ENCODE data around the gene HOXA1. TPM values are rescaled to one million over a fixed set of nuclear protein-coding genes. Genes with fewer than 3 reads are reported as not detected.

The HOXA1 gene
- polyA plus RNA-seq, 10 donors: 0.71 to 1.3 (median 0.98) TPM

GRCh38 chr7:27106181-27106900 is 10.5 kb upstream of the HOXA1 start:
- peak in 2 of 3 donors; percentile 60 to 83 for DNase-seq

DNA sequence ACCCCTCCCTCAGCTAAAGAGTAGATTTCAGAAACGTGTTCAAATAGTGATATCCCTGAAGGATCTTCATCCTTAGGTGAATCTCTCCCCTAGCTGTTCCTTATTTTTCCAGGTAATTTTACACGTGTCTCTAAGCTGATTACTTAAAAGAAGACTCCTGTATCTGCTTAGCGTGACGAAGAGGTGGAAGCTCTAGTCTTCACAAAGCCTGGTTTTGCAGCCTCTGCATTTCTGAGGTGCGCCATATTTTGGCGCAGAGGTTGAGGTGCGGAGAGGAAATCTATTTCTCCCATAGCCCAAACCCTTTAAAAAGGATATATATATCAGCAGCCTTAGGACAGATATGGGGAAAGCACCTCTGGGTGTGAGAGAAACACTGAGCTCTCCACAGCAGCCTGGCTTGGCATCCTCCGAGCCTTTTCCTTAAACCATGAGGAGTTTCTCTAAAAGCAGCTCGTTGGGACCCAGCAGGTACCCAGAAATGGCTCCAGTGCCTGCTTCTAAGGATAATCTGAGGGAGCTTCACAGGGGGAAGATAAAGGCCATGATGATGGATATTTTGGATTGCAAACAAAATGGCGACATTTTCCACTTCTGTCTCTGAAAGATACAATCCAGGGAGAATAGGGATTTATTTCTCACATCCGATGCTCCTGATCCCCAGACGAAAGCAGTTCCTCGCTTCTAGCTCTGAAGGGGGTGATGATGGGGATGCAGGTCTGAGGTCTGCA is 9.7 kb upstream of the HOXA1 start:
- DNase-seq: peak in 2 of 3 donors; percentile 45 to 47

GRCh38 chr7:27104341-27105058 is 8.7 kb upstream of the HOXA1 start:
- peak in 2 of 3 donors; percentile 71 to 80 for DNase-seq

DNA sequence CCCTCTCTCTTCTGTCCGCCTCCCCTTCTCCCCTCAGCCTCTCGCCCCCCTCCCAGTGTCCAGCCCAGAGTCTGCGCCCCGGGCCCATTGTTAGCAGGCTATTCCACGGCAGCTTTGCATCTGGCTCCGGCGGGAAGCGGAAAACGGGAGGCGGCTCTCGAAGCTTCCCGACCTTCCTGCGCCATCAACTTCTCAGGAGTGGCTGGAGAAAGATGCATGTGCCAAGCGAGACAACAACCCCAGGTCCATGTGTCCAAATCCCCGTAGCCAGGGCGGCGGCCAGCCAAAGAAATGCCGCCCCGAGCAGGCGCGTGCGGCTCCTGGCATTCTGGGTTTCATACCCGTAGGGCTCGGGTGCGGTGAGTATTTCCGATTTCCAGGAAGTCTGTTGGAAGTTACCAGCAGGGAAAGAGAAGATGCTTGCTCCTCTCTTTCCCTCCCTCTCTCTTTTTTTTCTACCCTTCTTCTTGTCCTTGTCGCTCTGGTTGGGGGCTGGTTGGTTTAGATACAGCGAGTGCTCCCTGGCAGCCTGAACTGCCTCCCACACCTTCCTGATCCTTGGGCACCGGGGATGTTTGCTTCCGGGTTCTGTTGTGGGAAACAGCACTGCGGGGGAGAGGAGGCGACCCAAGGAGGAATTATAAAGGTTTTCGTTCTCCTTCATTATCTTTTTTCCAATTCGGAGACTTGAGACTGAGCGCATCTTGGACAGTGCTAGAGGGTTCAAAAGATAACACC is 7.9 kb upstream of the HOXA1 start:
- peak in 2 of 3 donors; percentile 45 to 65 for DNase-seq

GRCh38 chr7:27102581-27103442 is 7.0 kb upstream of the HOXA1 start, which contains the start of gene HOXA2:
Gene HOXA2 (minus strand): TSS chr7:27102683. CDS start chr7:27102500, 183 bp downstream.
- DNase-seq: peak in 2 of 3 donors; percentile 70 to 76

GRCh38 chr7:27101957-27102580 is 6.3 kb upstream of the HOXA1 start:
- peak in 1 of 3 donors; percentile 49 for DNase-seq

DNA sequence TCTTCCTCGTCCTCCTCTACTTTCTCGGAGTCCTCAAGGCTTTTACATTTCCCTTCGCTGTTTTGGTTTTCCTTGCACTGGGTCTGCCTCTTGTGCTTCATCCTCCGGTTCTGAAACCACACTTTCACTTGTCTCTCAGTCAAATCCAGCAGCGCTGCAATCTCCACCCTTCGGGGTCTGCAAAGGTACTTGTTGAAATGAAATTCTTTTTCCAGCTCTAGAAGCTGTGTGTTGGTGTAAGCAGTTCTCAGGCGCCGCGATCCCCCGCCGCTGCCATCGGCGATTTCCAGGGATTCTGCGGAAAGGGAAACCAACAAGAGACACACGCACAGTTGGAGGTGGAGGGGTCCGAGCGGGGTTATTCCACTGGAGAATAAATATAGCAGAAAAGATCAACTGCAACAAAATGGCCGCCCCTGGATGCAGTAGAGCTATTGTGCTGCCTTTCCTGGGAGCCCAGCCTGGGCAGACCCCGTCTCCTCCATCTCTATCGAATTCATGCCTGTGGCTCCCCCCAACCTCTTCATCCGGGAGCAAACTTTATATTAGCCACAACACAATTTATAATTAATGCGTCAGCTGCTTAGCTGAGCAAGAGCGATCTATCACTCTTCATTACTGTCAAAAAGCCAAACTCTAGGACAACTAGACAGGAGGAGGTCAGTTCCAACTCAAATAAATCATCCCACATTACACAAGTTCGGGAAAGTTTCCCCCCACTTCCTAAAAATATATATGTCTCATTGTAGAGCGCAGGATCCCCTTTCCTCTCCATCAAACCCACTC is 5.6 kb upstream of the HOXA1 start:
- DNase-seq: peak in 2 of 3 donors; percentile 70 to 78

DNA sequence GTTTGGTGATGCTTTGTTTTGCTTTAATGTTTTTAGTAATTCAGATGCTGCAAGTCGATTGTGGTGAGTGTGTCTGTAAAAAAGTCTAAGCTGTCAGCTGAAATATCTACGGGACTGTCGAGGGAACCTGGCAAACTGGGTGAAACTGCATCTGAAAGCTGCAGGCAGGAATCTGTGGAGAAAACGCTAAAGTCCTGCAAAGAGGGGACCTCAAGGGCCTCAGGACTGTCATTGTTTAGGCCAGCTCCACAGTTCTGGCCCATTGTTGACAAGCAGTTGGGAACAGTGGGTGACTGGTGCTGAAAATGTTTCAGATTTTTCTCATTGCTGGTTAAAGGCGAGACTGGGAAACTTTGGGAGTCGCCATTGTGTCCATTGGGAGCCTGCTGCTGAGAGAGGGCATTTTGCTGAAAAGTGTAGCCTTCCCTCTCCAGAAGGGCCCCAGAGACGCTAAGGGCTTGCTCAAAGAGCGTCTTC is 4.9 kb upstream of the HOXA1 start:
- DNase-seq: peak in 1 of 3 donors; percentile 63

- DNase-seq: peak in 2 of 3 donors; percentile 38 to 39
Measured at GRCh38 chr7:27099453-27100370, 3.9 kb upstream of the HOXA1 start.

- DNase-seq: peak in 2 of 3 donors; percentile 84 to 92
Measured at GRCh38 chr7:27098578-27099451, 3.0 kb upstream of the HOXA1 start.

DNA sequence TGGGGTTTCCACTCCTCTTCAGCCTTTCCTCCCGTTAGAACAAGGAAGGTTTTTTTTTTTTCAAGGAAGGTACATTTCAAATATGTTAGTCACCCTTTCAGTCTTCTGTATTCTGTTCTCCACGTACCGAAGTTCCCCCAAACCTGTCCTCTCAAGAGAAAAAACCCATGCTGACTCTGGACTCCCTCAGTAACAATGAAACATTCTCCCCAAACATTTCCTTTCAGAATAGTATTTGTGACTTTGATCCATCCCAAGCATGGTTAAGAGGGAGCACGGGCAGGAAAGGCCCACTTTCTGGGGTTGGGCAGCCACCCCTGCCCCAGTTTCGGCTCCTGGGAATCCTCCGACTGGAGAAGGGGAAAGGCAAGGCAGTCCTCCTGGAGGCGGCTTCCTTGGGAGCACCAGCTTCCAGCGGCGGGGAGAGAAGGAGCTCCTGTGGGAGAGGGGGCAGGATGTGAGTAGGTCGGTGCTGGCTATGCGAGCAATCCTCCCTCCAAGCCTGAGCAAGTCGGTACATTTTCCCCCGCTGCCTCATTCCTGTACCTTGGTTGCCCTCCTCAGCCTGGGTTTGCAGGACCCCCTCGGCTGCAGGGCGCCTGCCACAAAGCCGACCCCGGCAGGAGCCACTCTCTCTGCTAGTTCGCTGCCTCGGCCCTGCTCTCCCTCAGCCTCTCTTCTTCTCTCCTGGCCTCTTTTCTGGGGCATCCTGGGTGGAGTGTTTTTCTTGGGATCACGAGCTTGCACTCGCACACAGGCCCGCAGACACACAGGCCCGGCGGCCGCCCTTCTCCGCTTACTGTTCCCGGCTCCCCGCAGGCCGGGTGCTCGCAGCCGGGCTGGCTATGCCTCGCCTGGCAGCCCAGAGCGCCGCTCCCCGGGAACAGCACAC is 2.1 kb upstream of the HOXA1 start:
- no peak for DNase-seq

DNA sequence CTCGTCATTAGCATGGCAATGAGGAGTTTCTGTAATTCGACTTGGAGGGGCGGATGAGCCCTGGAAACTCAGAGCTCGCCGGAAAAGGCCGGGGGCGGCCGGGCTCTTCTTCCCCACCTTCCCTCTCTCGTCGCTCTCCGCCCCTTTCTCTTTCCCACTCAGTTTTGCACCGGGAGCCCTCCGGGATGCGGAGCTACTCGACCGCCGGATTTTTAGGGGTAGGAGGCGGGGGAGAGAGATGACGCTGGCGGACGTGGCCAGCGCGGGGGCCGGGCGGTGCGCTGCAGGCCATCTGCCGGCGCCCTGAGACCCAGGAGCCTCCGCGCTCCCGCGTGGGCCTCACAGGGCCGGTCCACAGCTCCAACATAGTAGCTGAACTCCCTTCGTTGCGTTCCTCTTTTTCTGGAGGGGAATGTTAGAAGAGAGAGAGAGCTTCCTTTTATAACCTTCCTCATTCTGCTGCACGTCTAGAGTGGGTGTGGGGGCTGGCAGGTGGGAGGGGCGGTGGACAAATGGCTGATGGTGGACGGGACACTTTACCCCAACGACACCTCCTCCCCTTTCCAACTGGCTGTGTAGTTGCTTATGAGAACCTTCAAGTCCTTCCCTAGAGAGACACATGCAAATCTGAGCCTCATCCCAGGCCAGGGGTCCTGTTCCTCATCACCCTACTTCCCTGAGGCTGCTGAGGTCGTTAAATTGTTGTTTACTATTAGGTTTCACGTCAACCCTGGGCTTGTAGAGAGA is 1.1 kb upstream of the HOXA1 start:
- peak; percentile 49 to 90 (median 79) for DNase-seq

DNA sequence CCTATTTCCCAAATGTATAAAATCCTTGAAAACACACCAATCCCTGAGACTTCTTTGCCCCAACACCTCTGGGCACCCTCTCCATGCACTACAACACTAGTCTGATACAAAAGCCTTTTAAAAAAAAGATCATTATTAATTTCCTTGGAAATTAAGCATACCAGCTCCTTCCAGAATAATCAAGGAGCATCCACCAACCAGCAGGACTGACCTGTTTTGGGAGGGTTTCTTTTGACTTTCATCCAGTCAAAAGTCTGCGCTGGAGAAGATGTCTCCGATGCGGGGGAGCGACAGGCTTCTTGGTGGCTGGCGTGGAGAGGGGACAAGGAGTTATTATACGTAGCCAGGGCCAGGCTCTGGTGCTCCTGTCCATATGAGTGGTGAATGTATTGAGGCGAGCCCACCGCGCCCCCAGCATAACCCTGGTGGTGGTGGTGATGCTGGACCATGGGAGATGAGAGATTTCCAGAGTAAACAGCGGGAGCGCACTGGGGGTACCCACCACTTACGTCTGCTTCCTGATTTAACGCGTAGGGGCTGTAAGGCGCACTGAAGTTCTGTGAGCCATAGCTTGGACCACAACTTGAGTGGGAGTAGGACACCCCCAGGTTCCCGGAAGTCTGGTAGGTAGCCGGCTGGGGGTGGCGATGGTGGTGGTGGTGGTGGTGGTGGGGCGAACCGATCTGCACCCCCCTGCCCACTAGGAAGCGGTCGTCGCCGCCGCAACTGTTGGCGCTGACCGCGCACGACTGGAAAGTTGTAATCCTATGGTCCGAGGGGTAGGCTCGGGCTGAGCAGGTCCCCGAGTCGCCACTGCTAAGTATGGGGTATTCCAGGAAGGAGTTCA is 527 bp downstream of the HOXA1 start:
- DNase-seq: no peak
